GM12878 (cell line): ENCODE data around the gene KLF7. TPM values are rescaled to one million over a fixed set of nuclear protein-coding genes. Genes with fewer than 3 reads are reported as not detected.

ENCODE experiments used
- ATAC-seq: fragments of 200-7000 bp; cut with Tn5 transposase; 3 replicates; pipeline ENCODE4 v1.9.1; 2020; ENCODE audit warnings: mild to moderate bottlenecking, moderate library complexity
- BruUV-seq: library from RNA; stranded (reverse); fragments of 400-500 nt; replicated peaks from 2 replicates; lab custom pipeline; 2021; lab: Mats Ljungman, UMichigan
- CTCF ChIA-PET: fragments of 300-600 bp; sonication (Branson Sonifier 250); formaldehyde crosslinking; extraction: SDS; loops from one replicate; lab custom pipeline; 2021; ENCODE audit warnings: inconsistent platforms; lab: Yijun Ruan, JAX
- POLR2A ChIA-PET: fragments of 350-600 bp; formaldehyde crosslinking; extraction: SDS; loops from one replicate; lab custom pipeline; 2021; ENCODE audit warnings: inconsistent platforms; lab: Charles Lee
- RAD21 ChIA-PET: fragments of 300-600 bp; sonication (Branson Sonifier 250); formaldehyde crosslinking; loops from one replicate; lab custom pipeline; 2023; ENCODE audit warnings: antibody characterized with exemption; ENCODE audit not compliant: unreplicated experiment; lab: Charles Lee
- SMC1A ChIA-PET: fragments of 300-600 bp; sonication (Branson Sonifier 250); formaldehyde crosslinking; loops from one replicate; lab custom pipeline; 2023; ENCODE audit not compliant: unreplicated experiment, uncharacterized antibody; lab: Charles Lee
- DNase-seq: peaks from one replicate; pipeline ENCODE4 v3.0.0-alpha.2; 2011; ENCODE audit warnings: low read depth, low spot score
- FAIRE-seq: peaks from 3 replicates; lab custom pipeline; 2011; peaks lifted over from hg19 to GRCh38; lab: Jason Lieb, UNC
- H2AFZ ChIP-seq: 2 replicates; pipeline ENCODE4 v1.6.0; 2011; ENCODE audit warnings: low read depth, low read length, control low read depth; ENCODE audit not compliant: control insufficient read depth
- H3K27ac ChIP-seq: 2 replicates; pipeline ENCODE4 v1.5.1; 2011; ENCODE audit warnings: control low read depth; ENCODE audit not compliant: control insufficient read depth, insufficient read depth
- H3K27me3 ChIP-seq, 2 experiments: replicated peaks in 1 of 2; 2 replicates each; pipeline versions ENCODE4 v1.6.0 to v1.6.1; 2011; ENCODE audit warnings: low read length in 1 of 2; ENCODE audit not compliant: control insufficient read depth in 2 of 2, insufficient read depth in 2 of 2
- H3K36me3 ChIP-seq, 2 experiments: 2 replicates each; pipeline ENCODE4 v1.5.1; 2011; ENCODE audit warnings: low read length in 1 of 2; ENCODE audit not compliant: control insufficient read depth in 2 of 2, insufficient read depth in 2 of 2
- H3K4me1 ChIP-seq: 2 replicates; pipeline ENCODE4 v1.6.1; 2011; ENCODE audit warnings: mild to moderate bottlenecking, low read length, moderate library complexity, mixed read lengths; ENCODE audit not compliant: control insufficient read depth, insufficient read depth
- H3K4me2 ChIP-seq: 2 replicates; pipeline ENCODE4 v1.6.0; 2011; ENCODE audit warnings: control low read depth; ENCODE audit not compliant: control insufficient read depth, insufficient read depth
- H3K4me3 ChIP-seq: fragments of 200-600 bp; sonication (generic); 2 replicates; pipeline ENCODE4 v1.5.1; 2016
- H3K79me2 ChIP-seq: 2 replicates; pipeline ENCODE4 v1.6.0; 2011; ENCODE audit warnings: low read length; ENCODE audit not compliant: control insufficient read depth, insufficient read depth
- H3K9ac ChIP-seq: 2 replicates; pipeline ENCODE4 v1.8.0; 2011; ENCODE audit warnings: low read length, control low read depth, mixed read lengths; ENCODE audit not compliant: control insufficient read depth, insufficient read depth
- H3K9me3 ChIP-seq: replicated peaks from 3 replicates; pipeline ENCODE4 v1.5.1; 2011; ENCODE audit warnings: mild to moderate bottlenecking, low read length; ENCODE audit not compliant: control insufficient read depth, insufficient read depth
- H4K20me1 ChIP-seq: 2 replicates; pipeline ENCODE4 v1.6.0; 2011; ENCODE audit not compliant: control insufficient read depth, insufficient read depth
- BMI1 ChIP-seq: fragments of 450-650 bp; IDR thresholded peaks from 2 replicates; pipeline ENCODE4 v1.6.1; 2016; ENCODE audit warnings: mild to moderate bottlenecking, moderate library complexity, borderline replicate concordance
- BRCA1 ChIP-seq: IDR thresholded peaks from 2 replicates; pipeline ENCODE4 v1.6.1; 2011; ENCODE audit warnings: low read depth, low read length, improper control_type of control experiment
- ESRRA ChIP-seq: IDR thresholded peaks from 2 replicates; pipeline ENCODE4 v1.6.1; 2012; ENCODE audit warnings: mild to moderate bottlenecking, low read length, improper control_type of control experiment
- FOXM1 ChIP-seq: IDR thresholded peaks from 2 replicates; pipeline ENCODE4 v1.6.1; 2012; ENCODE audit warnings: low read depth, mild to moderate bottlenecking, inconsistent platforms, low read length, moderate library complexity
- GATAD2B ChIP-seq: fragments of 450-650 bp; conservative IDR thresholded peaks from 2 replicates; pipeline ENCODE4 v1.6.1; 2017; ENCODE audit warnings: low read depth, mild to moderate bottlenecking, moderate library complexity
- MEF2B ChIP-seq: fragments of 450-650 bp; IDR thresholded peaks from 2 replicates; pipeline ENCODE4 v1.6.1; 2018; ENCODE audit warnings: mild to moderate bottlenecking, moderate library complexity; ENCODE audit not compliant: partially characterized antibody, poor library complexity, severe bottlenecking
- MTA3 ChIP-seq: IDR thresholded peaks from 2 replicates; pipeline ENCODE4 v1.6.1; 2012; ENCODE audit warnings: low read length, inconsistent platforms, borderline replicate concordance
- MYB ChIP-seq: fragments of 150-350 bp; IDR thresholded peaks from 2 replicates; pipeline ENCODE4 v1.6.1; 2014; ENCODE audit warnings: mild to moderate bottlenecking, low read depth, low read length, borderline replicate concordance
- NFIC ChIP-seq: IDR thresholded peaks from 2 replicates; pipeline ENCODE4 v1.6.1; 2012; ENCODE audit warnings: low read depth, mild to moderate bottlenecking, inconsistent platforms, low read length, moderate library complexity
- PAX8 ChIP-seq: fragments of 450-650 bp; IDR thresholded peaks from 2 replicates; pipeline ENCODE4 v1.6.1; 2017; ENCODE audit warnings: mild to moderate bottlenecking, moderate library complexity
- PML ChIP-seq: IDR thresholded peaks from 2 replicates; pipeline ENCODE4 v1.6.1; 2012; ENCODE audit warnings: low read length, inconsistent platforms
- RB1 ChIP-seq: fragments of 450-650 bp; formaldehyde crosslinking; IDR thresholded peaks from 2 replicates; pipeline ENCODE4 v1.6.1; 2017; ENCODE audit warnings: mild to moderate bottlenecking, borderline replicate concordance
- RUNX3 ChIP-seq: IDR thresholded peaks from 2 replicates; pipeline ENCODE4 v1.6.1; 2012; ENCODE audit warnings: low read length, inconsistent platforms
- ZNF622 ChIP-seq: fragments of 450-650 bp; IDR thresholded peaks from 2 replicates; pipeline ENCODE4 v1.6.1; 2017; ENCODE audit warnings: mild to moderate bottlenecking, inconsistent platforms
- WGBS: methylation state at CpG from one replicate; pipeline ENCODE4 v1.1.6; 2016; ENCODE audit warnings: low lambda C conversion rate; ENCODE audit not compliant: insufficient replicate concordance, insufficient coverage; ENCODE audit errors: missing lambda C conversion rate; 5-methylcytosine and 5-hydroxymethylcytosine counted together
- in situ Hi-C: fragments of 300-500 bp; cut with MboI; formaldehyde crosslinking; loops from 9 replicates; pipeline ENCODE4 v1.14.3; 2018; ENCODE audit warnings: mixed read lengths
- intact Hi-C: fragments of 100-400 bp; cut with micrococcal nuclease; formaldehyde crosslinking; loops from one replicate; pipeline ENCODE4 v1.14.2; 2022; ENCODE audit not compliant: unreplicated experiment
- polyA plus RNA-seq, 11 experiments: library from polyadenylated mRNA; depleted of rRNA in 4 of 11; unstranded in 6 of 11; stranded (reverse) in 5 of 11; fragments of >200 nt; fragmentation: Nextera tagmentation in 4 of 11; fragmentation: Illumina TruSeq in 1 of 11; extraction: Ambion mirVana in 4 of 11; extraction: Trizol in 1 of 11; gene quantifications; 1 replicate in 1 of 11; 2 replicates in 10 of 11; pipeline versions ENCODE4 v1.2.1 to v1.2.3, GENCODE V29; 2011 to 2016; ENCODE audit warnings: inconsistent platforms in 2 of 11, missing spikeins in 2 of 11, low read depth in 1 of 11
- total RNA-seq, 4 experiments: library from RNA; depleted of rRNA in 3 of 4; stranded (reverse); fragments of >200 nt in 3 of 4; fragmentation: Illumina TruSeq in 1 of 4; extraction: Trizol in 1 of 4; gene quantifications; 2 replicates each; pipeline versions ENCODE4 v1.2.1 to v1.2.3, GENCODE V29; 2013 to 2021
- TF ChIP-seq, protein P1 (sequence below): IDR thresholded peaks from 2 replicates; pipeline ENCODE4 v1.6.1; 2012; ENCODE audit warnings: low read length, inconsistent platforms

The KLF7 gene
- total and polyA plus RNA-seq, 10 of the 15 experiments (the other 5 are each of a cell fraction or from before 2014, with no cell fraction given), result 2.4 to 24.8 (median 8.5) TPM

DNA sequence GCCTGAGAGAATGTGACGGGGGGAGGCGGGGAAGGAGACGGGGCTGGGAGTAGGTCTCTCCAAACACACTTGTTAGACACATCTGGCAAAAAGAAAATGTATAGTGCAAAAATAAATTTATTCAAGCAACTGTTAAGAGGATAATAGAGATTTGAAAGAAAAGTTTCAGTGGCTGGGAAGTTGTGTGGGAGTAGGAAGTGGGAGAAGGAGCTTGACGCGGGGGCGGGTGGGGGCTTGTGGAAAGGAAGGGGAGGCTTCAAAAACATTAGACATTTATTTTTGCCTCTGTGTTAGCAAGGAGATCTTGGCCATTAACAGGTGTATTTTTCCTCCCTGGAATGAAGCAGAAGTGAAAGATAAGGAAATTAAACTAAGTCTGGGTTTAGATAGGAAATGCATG is 90.3 kb downstream of the KLF7 start:
- no peaks in the 10 kb centered on the region for H3K9me3 ChIP-seq
- ChIA-PET CTCF (interaction anchor here (0.6 kb wide), 1 partner anchor 595 kb away, joined by 3 read pairs; no protein-coding TSS in a partner anchor), SMC1A (interaction anchor here (0.9 kb wide), 1 partner anchor 14 kb away, joined by 4 read pairs; no protein-coding TSS in a partner anchor), RAD21 (no interaction called here), POLR2A (interaction anchor here (1.7 kb wide), 1 partner anchor 91 kb away, joined by 6 read pairs; the partner anchor contains the start of gene KLF7)
- in situ Hi-C loops (no loop called here), intact Hi-C loops (loop anchor here (10.0 kb wide), 1 partner anchor 271 kb away; no protein-coding TSS in a partner anchor)
- H3K4me2 ChIP-seq, result no peak overlapping the region
- 90% methylated on average over 3 of the region's 6 CpGs for WGBS
- no peaks in the 10 kb centered on the region for H3K27me3 ChIP-seq
- no peak for ATAC-seq
- H3K9ac ChIP-seq, result no peak overlapping the region
- DNase-seq, result no peak
- H3K36me3 ChIP-seq, result no peaks in the 10 kb centered on the region; a peak in 1 of 4 replicates
- no TSS peak for BruUV-seq
- no peak overlapping the region for H2AFZ ChIP-seq
- H3K79me2 ChIP-seq, result no peaks in the 10 kb centered on the region
- no peak for FAIRE-seq
- H3K27ac ChIP-seq, result no peak overlapping the region
- no peaks in the 10 kb centered on the region for H4K20me1 ChIP-seq
- no peak overlapping the region for H3K4me3 ChIP-seq
- TF ChIP-seq RB1, result no peak
- H3K4me1 ChIP-seq, result peaks cover 23% of the 10 kb centered on the region

DNA sequence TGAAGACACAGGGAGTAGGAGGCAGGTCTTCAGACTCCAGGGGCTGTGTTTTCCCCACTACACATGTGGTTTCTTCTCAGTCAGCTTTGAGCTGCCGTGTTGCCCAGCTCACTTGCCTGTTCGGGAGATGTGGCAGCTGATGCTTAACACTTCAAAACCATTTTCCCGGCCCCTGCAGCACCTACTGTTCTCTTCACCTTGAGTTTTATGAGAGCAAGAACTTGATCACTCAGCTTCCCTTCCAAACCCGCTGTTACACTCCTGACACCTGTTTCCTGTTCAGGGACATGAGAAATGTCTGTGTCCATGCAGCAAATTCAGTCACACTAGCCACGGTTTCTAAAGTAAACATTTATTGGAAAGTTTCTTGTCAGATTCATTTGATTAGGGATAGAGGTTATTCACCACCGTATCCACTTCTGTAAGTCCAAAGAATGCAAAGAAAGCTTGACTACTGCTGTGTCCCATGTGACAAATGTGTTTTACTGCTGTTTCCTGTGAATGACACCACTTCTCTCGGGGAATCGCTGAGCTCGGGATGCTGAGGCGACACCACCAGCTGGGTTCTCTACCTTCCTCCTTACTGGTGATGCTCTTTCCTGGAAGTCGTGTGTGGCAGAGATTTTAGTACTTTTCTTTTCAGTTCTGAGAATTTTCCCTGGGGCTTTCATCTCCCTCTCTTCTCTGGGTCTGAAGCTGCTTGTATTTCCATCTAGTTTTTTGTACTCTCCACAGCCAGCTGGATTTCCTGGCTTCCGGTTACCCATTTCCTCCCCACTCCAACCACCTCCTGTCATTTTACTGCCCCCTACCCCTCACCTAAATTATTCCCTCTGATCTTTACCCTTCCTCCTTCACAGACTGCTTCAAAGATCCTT is 91.7 kb downstream of the KLF7 start:
- Histone ChIP-seq H3K4me1 (peaks cover 23% of the 10 kb centered on the region), H3K79me2 (no peaks in the 10 kb centered on the region), H3K9me3 (no peaks in the 10 kb centered on the region), H3K9ac (no peak overlapping the region), H3K4me2 (peak overlapping the region; percentile 34), H2AFZ (peak overlapping the region; percentile 11), H3K27me3 (no peaks in the 10 kb centered on the region), H3K4me3 (no peak overlapping the region), H4K20me1 (no peaks in the 10 kb centered on the region), H3K36me3 (no peaks in the 10 kb centered on the region), H3K27ac (no peak overlapping the region)
- in situ Hi-C loops (no loop called here), intact Hi-C loops (loop anchor here (10.0 kb wide), 1 partner anchor 269 kb away; no protein-coding TSS in a partner anchor)
- DNase-seq, result no peak
- POLR2A ChIA-PET, result interaction anchor here (0.5 to 1.7 kb wide), 4 partner anchors 11 to 1197 kb away, joined by 3 to 6 read pairs (median 3); partner anchors contain the start of gene KLF7
- WGBS, result 1% methylated on average over 12 of the region's 12 CpGs
- peak; percentile 44 for FAIRE-seq
- SMC1A ChIA-PET, result interaction anchor here (0.7 to 2.7 kb wide), 15 partner anchors 11 to 399 kb away, joined by 3 to 11 read pairs (median 4); partner anchors contain the start of gene KLF7
- CTCF ChIA-PET, result interaction anchor here (0.6 to 2.4 kb wide), 12 partner anchors 8 to 377 kb away, joined by 3 to 19 read pairs (median 3); no protein-coding TSS in a partner anchor
- RAD21 ChIA-PET, result interaction anchor here (0.9 to 2.4 kb wide), 11 partner anchors 8 to 233 kb away, joined by 3 to 15 read pairs (median 3); partner anchors contain the start of gene KLF7
- peak; percentile 56 for ATAC-seq
- no TSS peak for BruUV-seq
- TF ChIP-seq MEF2B (no peak), ZNF622 (no peak), RUNX3 (peak; percentile 35), BRCA1 (no peak), NFIC (0 out of 2 replicates have a peak, but pooled peaks have one; percentile 24), BMI1 (no peak), GATAD2B (no peak), FOXM1 (no peak; the same call in 1 of the 2 replicates), MYB (no peak), PML (peak; percentile 55; the same call in 1 of the 2 replicates), ESRRA (no peak), MTA3 (0 out of 2 replicates have a peak, but pooled peaks have one; percentile 52), PAX8 (no peak)
- TF ChIP-seq, protein P1, sequence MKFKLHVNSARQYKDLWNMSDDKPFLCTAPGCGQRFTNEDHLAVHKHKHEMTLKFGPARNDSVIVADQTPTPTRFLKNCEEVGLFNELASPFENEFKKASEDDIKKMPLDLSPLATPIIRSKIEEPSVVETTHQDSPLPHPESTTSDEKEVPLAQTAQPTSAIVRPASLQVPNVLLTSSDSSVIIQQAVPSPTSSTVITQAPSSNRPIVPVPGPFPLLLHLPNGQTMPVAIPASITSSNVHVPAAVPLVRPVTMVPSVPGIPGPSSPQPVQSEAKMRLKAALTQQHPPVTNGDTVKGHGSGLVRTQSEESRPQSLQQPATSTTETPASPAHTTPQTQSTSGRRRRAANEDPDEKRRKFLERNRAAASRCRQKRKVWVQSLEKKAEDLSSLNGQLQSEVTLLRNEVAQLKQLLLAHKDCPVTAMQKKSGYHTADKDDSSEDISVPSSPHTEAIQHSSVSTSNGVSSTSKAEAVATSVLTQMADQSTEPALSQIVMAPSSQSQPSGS, result no peak
